Fibroblast of gingiva (primary cell): Measurements from ENCODE around the gene IQCK.
"Not testable (repeated sequence)": the region's sequence is repeated elsewhere in the genome, so short reads cannot be mapped to it uniquely, and the experiment has no call there.

Source experiments
- DNase-seq: peaks from one replicate; pipeline ENCODE4 v3.0.0-alpha.2; 2011; ENCODE audit warnings: low read depth

IQCK gene

DNA sequence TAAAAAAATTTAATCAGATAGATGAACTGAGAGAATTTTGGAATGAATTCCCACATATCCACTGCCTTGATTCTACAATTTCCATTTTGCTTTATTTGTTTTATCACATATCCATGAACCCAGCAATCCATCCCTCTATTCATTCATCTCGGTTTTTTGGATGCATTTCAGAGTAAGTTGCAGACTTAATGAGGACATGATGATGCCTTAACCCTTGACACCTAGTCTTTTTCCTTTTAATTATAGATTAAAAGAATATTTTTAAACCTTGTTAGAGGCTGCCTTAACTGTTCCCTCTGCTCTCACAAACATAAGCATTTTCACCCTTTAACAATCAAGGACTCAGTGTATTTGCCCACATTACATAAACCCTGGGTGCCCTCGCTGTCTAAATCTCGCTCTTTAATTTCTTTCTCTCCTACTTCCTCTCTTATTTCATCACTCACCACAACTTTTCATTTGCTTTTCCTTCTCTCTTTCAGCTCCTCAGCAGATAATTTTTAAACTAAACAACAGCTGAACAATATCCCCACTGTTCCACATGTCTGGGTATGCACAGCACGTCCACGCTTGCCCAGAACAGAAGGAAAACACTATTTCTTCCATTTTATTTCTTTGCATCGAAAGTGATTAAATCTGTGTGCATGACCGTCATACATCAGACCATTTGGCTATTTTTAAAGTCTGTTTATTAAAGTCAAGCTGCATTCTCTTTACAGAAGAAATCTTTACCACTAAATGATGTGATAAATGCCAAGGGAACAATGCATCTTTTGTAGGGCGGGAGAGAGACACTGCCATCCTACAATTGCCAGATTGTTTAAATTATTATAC, 39.9 kb downstream of the IQCK start:
- DNase-seq: no peak

DNA sequence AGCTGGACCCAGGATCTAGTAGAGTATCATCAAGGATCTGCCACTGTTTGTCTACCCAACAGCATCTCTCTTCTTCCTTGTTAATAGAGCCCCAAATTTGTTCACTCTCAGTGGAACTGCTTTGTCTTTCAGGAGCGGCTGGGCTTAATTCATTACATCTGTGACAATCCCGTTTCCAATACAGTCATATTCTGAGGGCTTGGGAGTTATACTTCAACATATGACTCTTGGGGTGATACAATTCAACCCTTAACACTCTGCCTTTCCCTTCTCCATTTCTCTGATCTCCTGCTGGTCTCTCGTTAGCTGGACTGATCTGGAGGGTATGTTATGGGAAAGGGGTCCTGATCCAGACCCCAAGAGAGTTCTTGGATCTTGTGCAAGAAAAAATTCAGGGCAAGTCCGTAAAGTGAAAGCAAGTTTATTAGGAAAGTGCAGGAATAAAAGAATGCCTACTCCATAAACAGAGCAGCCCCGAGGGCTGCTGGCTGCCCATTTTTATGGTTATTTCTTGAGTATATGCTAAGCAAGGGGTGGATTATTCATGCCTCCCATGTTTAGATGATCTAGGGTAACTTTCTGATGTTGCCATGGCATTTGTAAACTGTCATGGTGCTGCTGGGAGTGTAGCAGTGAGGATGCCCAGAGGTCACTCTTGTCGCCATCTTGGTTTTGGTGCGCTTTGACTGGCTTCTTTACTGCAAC, 42.4 kb downstream of the IQCK start:
- no peak for DNase-seq

DNA sequence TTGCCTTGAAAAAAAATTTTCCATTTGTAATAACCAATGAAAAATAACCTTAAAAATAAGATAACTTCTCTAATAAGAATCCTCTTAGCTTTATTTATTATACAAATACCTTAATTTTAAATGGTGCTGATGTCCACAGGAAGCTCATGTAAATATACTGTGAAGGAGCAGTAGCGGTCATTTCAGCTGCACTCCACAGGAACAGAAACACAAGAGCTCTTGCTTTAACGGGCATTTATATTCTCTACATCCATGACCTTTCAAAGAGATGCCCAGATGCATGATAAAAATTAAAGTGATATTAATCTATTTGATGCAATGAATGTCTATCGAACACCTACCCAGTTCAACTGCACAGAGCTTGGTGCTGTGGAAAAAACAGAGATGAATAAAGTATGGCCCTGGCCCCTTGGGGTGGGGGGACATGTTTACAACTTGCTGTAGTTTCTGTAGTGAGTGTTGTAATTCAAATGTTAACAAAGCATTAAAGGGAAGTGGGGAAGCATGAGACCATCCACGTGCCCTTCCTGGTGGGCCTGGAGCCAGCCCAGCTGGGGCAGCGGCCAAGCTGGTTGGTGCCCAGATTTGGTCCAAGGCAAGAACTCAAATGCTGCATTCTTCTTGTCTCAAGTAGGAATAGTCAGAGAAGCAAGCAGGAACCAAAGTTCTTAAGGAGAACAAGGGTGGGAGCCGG, 47.9 kb downstream of the IQCK start:
- DNase-seq: peak; percentile 34

DNA sequence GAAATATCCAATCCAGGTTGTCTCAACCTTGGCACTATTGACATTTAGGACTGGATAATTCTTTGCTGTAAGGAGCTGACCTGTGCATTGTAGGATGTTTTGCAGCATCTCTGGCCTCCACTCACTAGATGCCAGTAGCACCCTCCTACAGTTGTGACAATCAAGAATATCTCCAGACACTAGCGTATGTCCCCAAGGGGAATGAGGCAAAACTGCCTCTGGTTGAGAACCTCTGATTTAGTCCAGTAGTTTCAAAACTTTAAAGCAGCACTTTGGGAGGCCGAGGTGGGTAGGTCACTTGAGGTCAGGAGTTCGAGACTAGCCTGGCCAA, 48.4 kb downstream of the IQCK start:
- no peak for DNase-seq

DNA sequence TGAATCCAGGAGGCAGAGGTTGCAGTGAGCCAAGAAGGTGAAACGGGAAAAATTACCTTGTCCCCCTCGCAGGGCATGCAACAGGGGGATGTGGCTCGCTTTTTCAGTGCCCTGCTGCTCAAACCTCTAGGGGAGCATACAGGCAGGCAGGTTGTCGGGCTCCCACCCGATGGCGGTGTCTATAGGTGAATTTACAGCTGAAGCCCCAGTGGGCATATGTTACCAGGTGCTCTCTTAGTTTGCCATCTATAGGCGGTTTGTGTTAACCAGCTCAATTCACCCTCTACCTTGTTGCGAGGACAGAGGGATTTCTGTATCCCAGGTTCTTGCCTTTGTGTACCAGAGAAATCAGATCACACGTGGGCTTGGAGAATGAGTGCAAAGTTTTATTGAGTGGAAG, 48.9 kb downstream of the IQCK start:
- no peak for DNase-seq

DNA sequence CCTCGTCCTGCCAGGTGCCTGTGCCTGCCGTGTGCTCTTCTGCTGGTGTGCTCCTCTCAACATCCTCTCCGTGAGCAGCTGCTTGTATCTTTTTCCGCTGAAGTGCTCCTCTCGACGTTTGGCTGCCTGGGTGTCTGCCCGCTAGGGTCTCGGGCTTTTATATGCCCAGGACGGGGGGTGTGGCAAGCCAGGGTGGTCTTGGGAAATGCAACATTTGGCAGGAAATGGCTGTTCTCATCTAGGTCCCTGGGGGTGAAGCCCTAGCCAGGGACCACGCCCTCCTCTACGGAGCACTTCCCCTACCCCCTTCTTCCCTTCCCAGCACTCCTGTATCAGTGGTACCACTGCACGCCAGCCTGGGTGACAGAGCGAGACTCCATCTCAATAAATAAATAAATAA, 49.4 kb downstream of the IQCK start:
- no peak for DNase-seq

DNA sequence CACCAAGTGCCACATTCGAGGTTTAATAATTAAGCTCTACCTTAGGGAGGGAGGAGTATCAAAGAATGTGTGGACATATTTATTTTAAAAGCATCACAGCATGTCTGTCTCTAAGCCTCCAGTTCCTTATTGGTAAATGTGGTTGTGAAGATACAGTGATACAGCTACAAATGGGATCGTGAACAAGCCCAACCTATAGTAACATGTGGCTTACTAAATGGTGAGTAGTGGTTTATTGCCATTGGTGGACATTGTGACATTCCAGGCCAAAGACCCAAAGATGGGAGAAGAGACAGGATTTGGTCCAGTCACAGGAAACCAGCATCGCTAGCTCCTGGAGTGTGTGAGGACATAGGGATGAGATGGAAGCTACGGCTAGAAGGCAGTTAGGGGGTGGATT, 51.2 kb downstream of the IQCK start:
- no peak for DNase-seq

DNA sequence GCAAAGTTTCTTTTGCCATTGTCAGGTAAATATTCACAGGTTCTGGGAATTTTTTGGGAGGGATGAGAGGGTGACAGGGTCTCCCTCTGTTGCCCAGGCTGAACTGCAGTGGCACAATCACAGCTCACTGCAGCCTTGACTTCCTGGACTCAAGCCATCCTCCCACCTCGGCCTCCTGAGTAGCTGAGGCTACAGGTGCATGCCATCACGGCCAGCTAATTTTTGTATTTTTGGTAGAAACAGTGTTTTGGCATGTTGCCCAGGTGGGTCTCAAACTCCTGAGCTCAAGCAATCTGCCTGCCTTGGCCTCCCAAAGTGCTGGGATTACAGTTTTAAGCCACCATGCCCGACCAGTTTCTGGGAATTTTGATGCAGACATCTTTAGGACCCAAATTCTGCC, 53.0 kb downstream of the IQCK start:
- DNase-seq: no peak

DNA sequence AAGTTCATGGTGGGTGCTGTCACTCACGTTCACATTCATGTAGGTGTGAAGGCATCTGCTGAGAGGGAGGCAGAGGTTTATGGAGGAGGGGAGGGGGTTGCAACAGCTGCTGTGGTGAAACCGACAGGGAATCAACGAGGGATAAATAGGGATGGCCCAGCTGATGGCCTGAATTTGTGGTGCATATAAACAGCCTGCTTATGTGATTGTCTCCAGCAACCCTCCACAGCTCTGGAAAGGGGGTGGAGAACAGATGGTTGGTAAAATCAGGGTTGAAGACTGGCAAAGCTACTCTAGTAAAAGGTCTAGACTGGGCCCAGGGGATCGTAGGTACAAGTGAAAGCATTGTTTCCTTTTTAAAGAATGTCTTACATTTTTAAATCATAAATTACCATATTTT, 53.7 kb downstream of the IQCK start:
- DNase-seq: no peak

DNA sequence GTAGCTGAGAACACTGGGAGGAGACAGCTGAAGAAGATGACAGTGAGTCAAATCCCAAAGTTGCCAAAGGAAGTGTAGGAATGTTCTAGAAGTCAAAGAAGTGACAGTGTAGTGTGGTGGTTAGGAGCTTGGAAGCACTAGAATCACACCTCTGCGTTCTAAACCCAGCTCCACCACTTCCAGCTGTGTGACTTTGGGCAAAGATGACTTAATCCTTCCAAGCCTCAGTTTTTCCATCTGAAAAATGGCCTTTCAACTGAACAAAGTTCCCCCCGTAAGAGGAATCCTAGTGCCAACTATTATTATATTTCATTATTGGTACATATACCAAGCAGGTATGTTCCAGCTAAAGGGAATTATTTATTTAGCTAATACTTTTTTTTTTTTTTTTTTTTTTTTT, 56.0 kb downstream of the IQCK start:
- no peak for DNase-seq

DNA sequence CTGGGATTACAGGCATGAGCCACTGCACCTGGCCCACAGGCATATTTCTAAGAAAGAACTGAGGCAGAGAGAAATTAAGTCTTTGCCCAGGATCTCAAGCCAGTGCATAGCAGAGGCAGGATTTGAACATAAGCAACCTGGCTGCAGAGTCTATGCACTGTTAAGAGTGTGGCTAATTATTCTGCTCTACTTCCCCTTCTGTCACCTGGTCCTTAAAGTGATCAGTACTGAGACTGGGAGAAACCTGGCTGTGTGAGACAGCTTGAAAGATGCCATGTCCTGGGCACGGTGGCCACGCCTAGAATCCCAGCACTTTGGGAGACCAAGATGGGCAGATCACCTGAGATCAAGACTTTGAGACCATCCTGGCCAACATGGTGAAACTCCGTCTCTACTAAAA, 58.1 kb downstream of the IQCK start:
- no peak for DNase-seq

DNA sequence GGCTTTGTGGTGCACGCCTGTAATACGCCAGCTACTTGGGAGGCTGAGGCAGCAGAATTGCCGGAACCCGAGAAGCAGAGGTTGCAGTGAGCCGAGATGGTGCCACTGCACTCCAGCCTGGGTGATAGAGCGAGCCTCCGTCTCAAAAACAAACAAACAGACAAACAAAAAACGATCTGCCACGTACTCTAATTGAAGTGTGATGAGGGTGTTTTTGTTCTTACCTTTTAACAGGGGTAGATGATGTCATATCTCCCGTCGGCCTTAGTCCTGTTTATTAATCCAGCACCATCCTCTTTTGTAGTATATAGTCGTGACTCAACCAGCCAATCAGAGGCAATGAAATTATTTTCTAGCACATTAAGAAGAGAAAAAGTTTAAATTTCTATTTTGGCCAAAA, 58.5 kb downstream of the IQCK start:
- DNase-seq: no peak

DNA sequence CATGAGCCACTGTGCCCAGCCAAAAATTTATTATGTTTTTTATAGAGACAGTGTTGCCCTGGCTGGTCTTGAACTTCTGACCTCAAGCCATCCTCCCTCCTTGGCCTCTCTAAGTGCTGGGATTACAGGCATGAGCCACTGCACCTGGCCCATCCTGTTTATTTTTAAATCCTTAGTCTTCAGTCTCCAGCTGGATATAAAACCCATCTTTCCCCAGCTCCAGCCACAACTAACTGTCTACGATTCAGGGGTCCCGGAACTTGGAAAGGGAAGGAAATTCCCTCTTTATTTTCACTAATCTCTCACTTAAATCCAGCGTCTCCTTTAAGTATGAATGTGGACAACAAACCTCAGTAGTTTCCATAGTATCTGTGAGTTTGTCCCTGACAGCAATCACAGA, 62.2 kb downstream of the IQCK start:
- DNase-seq: no peak

DNA sequence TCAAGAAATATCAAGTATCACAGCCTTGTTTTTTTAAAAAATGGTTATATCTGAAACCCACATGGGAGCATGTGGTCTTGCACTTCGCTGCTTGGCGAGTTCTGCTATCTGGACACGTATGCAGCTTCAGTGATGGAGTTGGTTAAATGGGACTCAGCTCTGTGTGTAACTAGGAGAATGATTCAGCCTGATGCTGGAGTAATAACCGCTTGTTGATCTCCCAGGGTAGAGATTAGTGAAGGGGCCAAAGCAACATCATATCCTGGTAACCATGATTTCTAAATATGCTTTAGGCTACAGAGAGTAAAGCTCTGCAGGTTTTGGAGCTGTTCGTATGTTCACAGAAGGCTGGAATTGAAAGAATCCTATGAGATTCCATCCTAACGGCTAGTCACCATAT, 63.2 kb downstream of the IQCK start:
- no peak for DNase-seq

DNA sequence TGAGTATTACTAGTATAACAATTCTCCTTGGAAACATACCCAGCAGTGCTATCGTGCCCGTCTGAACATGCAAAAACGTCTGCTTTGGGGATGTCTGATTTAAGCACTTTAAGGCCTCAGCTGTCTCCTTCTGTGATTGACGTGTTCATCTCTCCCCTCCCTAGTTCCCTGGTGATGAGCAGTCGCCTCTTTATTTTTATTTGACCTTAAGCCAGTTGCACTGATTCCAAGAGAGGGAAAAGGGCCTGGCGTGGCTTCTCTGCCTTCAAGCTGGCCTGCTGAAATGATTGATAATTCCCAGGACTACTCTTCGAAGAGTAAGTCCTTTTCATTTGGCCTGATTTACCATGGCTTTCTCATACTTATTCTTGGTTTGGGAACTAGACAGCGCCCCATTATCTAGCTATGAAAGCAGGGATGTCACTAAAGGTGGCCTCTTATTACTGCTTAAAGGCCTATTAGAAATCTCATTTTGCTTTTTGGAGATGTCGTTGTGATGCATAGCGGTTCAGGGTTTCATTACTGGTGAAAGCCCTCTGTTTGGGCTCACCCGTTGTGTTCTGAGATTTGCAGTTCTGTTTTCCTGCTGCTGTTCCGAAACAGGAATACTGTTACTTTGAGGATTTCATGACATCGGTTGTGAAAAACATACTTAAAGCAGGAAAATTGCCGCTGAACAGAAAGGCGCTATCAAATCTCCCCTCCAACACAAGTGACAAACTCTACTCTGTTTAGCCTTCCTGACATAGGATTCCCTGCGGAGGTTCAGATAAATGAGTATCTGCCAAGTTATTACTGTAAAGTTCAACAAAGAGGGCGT, 65.5 kb downstream of the IQCK start:
- DNase-seq: no peak

DNA sequence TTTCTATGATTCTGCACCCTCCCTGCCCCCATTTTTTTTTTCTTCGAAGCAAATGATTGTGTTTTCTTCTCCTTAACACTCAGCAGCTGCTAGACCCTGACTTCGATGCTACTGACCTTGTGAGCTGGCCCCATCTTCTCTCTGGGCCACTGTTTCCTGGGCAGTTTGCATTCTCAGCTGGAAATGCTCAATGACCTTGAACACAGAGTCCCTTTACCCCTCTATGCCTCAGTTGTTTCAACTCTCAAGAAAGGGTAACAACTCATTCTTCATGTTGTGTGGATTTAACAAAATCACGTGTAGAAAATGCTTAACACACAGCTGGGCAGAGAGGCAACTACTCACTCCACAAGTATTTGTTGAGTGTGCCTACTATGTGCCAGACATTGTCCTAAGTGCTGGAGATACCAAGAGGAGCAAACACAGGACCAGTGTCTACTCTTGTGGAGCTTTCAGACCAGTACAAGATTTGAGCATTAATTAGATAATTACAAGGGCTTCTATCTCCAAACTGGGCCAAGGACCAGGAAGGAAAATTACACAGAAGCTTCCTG, 66.2 kb downstream of the IQCK start:
- DNase-seq: no peak

DNA sequence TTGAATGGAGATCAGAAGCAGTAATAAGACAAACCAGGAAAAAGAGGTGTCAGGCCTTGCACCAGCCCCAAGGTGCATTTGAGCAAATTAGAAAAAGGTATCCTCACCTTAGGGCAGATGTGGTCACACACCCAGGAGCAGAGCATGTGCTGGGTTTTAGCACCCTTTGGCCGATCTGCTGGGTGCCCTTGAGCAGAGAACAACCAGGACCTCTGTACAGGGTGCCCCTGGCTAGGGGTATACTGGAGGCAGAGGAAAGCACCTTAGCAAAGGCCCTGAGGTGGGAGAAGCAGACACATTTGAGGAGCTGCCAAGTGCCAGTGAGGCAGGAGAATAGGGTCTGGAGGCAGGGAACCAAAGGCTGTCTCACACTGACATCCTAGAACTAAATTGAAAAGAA, 67.0 kb downstream of the IQCK start:
- DNase-seq: no peak

DNA sequence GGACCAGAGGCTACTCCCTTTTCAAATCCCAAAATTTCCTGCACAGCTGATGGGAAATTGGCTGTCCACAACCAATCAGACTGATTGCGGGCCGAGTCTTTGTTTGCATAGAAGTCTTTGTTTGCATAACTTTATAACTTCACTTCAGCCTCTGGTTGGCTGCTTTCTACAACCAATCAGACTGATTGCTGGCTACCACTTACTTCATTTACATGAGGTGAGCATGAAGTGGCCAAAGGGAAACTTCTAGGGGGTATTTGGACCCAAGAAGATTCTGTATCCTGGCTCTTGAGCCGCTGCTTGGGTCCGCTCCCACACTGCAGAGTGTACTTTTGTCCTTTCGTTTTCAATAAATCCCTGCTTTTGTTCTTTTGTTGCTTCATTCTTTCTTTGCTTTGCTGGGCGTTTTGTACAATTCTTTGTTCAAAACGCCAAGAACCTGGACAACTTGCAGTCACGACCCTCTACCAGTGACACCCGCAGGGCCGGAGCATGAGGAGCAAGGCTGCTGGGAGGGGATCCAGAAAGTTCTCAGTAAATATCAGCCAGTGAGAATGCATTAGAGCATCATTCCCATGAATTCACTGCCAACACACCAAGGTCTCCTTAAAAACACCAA, 67.5 kb downstream of the IQCK start:
- DNase-seq: no peak

DNA sequence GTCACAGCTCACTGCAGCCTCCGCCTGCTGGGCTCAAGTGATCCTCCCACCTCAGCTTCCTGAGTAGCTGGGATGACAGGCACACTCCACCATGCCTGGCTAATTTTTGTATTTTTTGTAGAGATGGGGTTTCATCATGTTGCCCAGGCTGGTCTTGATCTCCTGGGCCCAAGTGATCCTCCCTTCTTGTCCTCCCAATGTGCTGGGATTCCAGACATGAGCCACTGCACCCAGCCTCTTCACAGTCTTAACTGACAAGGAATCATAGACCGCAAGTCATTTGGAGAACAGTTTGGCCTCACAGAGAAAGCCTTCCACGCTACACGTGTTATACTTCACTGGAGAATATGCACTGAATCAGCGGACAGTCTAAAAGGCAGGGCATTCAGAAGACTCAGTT, 83.3 kb downstream of the IQCK start:
- not testable (repeated sequence) for DNase-seq

DNA sequence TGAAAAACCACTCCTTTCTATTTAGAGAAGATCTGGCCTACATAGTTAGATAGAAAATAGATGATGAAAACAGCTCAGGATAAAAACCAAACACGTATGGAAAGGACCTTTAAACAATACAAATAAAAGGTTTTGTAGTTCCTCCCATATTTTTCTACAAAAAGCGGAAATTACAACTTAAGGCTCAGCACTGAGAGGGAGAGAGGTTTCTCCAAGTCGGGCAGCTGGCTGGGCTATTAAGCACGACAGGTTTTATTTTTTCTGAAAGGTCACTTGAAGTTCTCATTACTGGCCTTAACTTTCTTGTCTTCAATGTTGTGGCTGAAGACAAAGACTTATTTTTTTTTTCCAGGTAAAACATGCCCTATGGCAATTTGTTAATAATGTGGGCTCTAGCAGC, 83.8 kb downstream of the IQCK start:
- DNase-seq: not testable (repeated sequence)

DNA sequence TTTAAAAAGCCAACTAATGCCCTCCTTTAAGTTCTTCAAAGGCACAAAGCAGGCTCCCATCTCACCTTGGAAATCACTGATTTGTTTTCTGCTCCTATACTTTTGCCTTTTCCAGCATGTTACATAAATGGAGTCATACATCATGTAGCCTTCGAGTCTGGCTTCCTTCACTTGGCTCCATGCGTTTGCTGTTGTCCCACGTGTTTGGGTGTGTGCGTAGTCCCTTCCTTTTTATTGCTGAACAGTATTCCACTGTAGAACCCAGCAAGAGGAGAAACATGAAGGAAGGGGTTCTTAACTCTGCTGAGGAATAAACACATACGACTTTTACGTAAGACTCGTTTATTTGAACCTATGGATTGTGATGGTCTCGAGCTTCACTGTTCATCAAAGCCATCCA, 84.5 kb downstream of the IQCK start:
- no peak for DNase-seq
